Measurements from ENCODE around the gene SCAMP2.

- TF ChIP-seq POLR2A (IDR thresholded peaks at IDR 0.05) (no peak), CTCF (IDR thresholded peaks at IDR 0.05) (no peak)
Measured at GRCh38 chr15:74866090-74866489, 7.1 kb downstream of the SCAMP2 start.
